ENCODE data around the gene TMEM108.

- TF ChIP-seq, protein P1, sequence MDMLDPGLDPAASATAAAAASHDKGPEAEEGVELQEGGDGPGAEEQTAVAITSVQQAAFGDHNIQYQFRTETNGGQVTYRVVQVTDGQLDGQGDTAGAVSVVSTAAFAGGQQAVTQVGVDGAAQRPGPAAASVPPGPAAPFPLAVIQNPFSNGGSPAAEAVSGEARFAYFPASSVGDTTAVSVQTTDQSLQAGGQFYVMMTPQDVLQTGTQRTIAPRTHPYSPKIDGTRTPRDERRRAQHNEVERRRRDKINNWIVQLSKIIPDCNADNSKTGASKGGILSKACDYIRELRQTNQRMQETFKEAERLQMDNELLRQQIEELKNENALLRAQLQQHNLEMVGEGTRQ (IDR thresholded peaks at IDR 0.05; ENCODE audit: borderline replicate concordance, low read depth, low read length) = no peak
- TF ChIP-seq TARDBP (IDR thresholded peaks at IDR 0.05; ENCODE audit: borderline replicate concordance) (no peak), CTCF (IDR thresholded peaks at IDR 0.05 in 2 of 3, conservative IDR thresholded peaks at IDR 0.05 in 1 of 3; ENCODE audit: control insufficient read depth in 2 of 3, extremely low read depth in 1 of 3, insufficient read depth in 1 of 3, low read depth in 3 of 3, low read length in 3 of 3) (no peak)
These were observed 322.8 kb downstream of the TMEM108 start for GRCh38 chr3:133361011-133361410.

Data from GM12878 (cell line).